NCI-H1417 treated with DMSO at 0.1 percent for 48 hours (cell line): ENCODE results near the gene SCAND1.
A peak's percentile ranks its signal among the peaks of the same experiment; 100 is the strongest.
"Not testable (repeated sequence)": the region's sequence is repeated elsewhere in the genome, so short reads cannot be mapped to it uniquely, and the experiment has no call there.

Source experiments
- DNase-seq: peaks from one replicate; lab custom pipeline; 2025; lab: John Stamatoyannopoulos, UW

Gene SCAND1

GRCh38 chr20:35954200-35954906 is at the start of gene SCAND1:
TSS of gene SCAND1 (minus strand) at chr20:35954502. CDS start at chr20:35954284, 218 bp downstream.
- DNase-seq = peak; percentile 89

- no peak for DNase-seq
Observed at GRCh38 chr20:36004045-36004444, 49.7 kb upstream of the SCAND1 start.

GRCh38 chr20:36002855-36003254 is 48.6 kb upstream of the SCAND1 start:
- no peak for DNase-seq

GRCh38 chr20:36001331-36001730 is 47.0 kb upstream of the SCAND1 start:
- DNase-seq = not testable (repeated sequence)

GRCh38 chr20:35996492-35996891 is 42.2 kb upstream of the SCAND1 start:
- DNase-seq = not testable (repeated sequence)

- peak; percentile 50 for DNase-seq
Observed at GRCh38 chr20:35994994-35995453, 40.7 kb upstream of the SCAND1 start.

GRCh38 chr20:35992713-35993335 is 38.5 kb upstream of the SCAND1 start:
- peak; percentile 42 for DNase-seq

- no peak for DNase-seq
Observed at GRCh38 chr20:35991142-35991771, 37.0 kb upstream of the SCAND1 start.

GRCh38 chr20:35988910-35989463 is 34.7 kb upstream of the SCAND1 start:
- DNase-seq = no peak

GRCh38 chr20:35985806-35986205 is 31.5 kb upstream of the SCAND1 start:
- no peak for DNase-seq

GRCh38 chr20:35984382-35984781 is 30.1 kb upstream of the SCAND1 start:
- no peak for DNase-seq

GRCh38 chr20:35981969-35982368 is 27.7 kb upstream of the SCAND1 start:
- no peak for DNase-seq

- DNase-seq = no peak
Observed at GRCh38 chr20:35979544-35979943, 25.2 kb upstream of the SCAND1 start.

GRCh38 chr20:35978041-35978513 is 23.8 kb upstream of the SCAND1 start:
- DNase-seq = no peak

- no peak for DNase-seq
Observed at GRCh38 chr20:35975576-35976373, 21.5 kb upstream of the SCAND1 start.

GRCh38 chr20:35974256-35974655 is 20.0 kb upstream of the SCAND1 start:
- no peak for DNase-seq

- DNase-seq = no peak
Observed at GRCh38 chr20:35972462-35972861, 18.2 kb upstream of the SCAND1 start.

- no peak for DNase-seq
Observed at GRCh38 chr20:35971981-35972380, 17.7 kb upstream of the SCAND1 start.

GRCh38 chr20:35968930-35969329 is 14.6 kb upstream of the SCAND1 start:
- no peak for DNase-seq

GRCh38 chr20:35967979-35968640 is 13.8 kb upstream of the SCAND1 start, which contains the start of gene CNBD2:
TSS of gene CNBD2 (plus strand) at chr20:35968590. CDS start at chr20:35968763, 173 bp downstream.
- DNase-seq = no peak

GRCh38 chr20:35963878-35964277 is 9.6 kb upstream of the SCAND1 start:
- no peak for DNase-seq
